Measurements from ENCODE around the gene CCT6B.
"Not testable (repeated sequence)": the region's sequence is repeated elsewhere in the genome, so short reads cannot be mapped to it uniquely, and the experiment has no call there.

The CCT6B gene

DNA sequence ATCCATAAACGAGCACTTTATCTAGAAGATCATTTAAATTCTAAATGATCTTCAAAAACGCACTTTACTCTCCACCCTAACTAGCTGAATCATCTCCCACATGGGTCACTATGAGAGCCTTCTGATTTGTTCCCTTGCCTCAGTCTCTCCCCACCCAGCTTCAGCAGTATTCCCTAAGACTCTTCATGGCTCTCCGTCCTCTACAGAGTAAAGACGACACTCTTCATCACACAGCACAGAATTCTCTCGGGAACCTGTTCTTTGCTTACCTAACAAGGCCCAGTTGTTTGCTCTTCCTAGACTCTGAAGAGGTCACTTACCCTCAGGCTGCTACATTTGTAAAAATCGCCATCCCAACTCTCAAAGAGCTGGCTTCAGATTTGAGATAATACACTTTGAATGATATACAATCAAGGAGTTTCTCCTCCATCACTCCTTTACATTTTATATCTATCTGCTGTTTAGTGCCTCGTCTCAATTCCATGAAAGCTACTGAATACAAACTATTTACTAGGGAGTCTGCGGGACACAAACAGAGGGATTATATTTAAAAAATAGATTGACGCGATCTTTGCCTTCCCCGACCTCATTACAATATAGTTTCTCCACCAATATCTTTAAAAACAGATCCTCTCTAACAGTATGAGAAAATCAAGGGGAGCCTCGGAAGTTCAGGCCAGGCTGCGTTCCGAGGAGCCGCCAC lies 18.5 kb upstream of the CCT6B start:
- ATAC-seq, result no peak
- DNase-seq, result no peak

DNA sequence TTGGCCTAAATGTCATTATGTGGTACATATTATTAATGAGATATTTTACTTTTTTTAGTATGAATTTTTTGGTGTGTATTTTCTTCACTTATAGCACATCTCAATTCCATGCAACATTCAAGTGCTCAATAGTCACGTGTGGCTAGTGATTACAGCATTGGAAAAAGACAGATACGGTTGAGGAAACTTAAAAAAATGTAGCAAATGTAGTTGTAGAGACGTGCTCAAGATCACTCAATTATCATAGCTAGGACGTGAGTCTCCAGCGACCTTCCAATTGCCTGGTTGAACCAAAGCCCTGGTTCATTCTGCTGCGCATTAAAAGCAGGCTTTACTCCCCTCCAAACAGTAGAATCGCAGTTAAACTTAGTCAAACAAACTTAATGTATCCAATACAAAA lies 17.9 kb upstream of the CCT6B start:
- no peak for DNase-seq
- no peak for ATAC-seq

DNA sequence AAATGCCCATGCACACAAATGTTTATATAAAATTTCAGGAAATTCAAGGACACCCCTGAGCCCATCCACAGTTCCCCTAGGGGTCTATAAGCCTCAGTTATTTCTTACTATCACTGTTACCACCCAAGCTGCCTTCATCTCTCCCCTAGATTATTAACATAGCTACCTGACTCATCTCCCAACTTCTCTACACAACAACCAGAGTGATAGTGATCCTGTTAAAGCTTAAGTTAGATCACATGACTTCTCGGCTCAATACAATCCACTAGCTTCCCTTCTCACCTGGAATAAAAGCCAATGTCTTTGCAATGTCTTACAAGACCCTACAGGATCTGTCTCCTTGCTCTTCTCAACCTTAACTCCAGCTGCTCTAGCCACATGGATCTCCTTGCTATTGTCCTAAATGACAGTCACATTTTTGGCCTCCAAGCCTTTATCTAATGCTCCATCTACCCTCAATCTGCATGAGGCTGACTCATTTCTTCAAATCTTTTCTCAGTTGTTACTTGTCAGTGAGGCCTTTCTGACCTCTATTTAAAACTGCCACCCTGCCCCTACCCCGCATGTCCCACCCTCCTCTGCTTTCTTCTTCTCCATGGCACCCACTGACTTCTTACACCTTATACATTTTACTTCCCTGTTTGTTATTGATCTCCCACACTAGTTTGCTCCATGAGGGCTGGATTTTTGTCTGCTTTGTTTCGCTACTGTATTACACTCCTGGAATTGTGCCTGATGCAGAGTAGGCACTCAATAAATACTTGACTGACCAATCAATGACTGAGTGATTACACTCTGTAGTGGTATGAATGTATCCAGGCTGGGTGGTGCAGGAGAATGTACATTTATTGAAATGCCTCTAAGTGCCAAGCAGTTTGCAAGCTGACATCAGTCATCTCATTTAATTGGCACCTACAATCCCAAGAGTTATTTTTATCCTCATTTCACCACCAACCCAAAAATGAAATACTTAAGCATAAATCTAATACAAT lies 13.8 kb upstream of the CCT6B start:
- no peak for DNase-seq

GRCh38 chr17:34974179-34974578 lies 12.9 kb upstream of the CCT6B start:
- ATAC-seq, result peak; percentile 44
- no peak for DNase-seq

More for the DNA sequence above, 13.8 kb upstream of the CCT6B start:
- peak; percentile 57 for ATAC-seq

DNA sequence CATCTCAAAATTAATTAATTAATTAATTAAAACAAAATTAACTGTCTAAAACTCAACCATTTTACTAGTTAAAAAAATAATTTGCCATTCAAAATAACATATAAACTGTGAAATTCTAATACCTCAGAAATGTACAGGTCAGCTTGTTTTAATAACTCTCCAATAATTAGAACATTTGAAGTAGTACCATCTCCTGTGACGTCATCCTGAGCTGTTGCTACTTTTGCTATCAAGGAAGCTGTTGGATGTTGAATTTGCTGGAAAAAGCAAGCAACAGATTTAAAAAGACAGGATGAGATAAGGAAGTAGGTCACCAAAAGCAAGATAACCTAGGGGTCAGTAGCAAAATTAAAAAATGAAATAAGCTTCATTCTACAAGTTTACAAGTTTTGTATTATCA lies 2.8 kb downstream of the CCT6B start:
- DNase-seq (no peak), ATAC-seq (no peak)

- not testable (repeated sequence) for ATAC-seq, DNase-seq
These were observed 10.5 kb downstream of the CCT6B start for GRCh38 chr17:34950780-34951179.

DNA sequence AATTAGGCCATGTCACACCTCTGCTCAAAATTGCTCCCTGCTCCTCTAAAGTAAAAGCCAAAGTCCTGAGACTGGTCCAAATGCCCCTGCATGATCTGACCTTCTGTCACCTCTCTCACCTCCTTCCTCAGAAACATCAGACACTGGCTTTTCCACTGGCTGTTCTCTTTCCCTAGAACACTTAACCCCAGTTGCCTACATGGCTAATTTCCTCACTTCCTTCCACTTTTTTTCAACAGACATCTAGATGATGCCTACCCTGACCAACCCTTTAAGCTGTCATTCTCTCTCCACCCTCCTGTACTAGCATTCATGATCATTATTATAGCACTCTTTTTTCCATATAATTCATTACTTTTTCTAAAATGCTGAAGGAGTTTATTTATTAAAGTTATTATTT lies 31.0 kb downstream of the CCT6B start:
- DNase-seq (no peak), ATAC-seq (no peak)

- no peak for DNase-seq
- no peak for ATAC-seq
These were observed 34.6 kb downstream of the CCT6B start for GRCh38 chr17:34926661-34927060.

GRCh38 chr17:34920676-34921075 lies 40.6 kb downstream of the CCT6B start:
- no peak for ATAC-seq

DNA sequence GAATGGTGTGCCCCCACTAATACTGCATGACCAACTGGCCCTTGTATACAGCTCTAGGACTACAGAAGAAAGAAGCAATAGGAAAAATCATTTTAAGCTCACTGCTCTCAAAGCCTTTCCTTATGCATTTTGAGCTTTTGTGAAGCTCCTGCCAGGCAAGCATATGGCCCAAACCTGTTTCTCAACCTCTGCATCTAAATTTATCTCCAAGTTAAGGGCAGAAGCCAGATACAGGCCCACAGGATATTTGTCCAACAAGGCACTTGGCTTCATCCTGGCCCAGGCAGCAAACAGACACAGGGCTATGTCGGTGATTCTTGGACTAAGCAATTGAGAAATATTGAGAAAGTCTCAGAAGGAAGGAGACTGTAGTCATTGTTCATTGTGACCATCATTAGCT lies 43.9 kb downstream of the CCT6B start:
- ATAC-seq (no peak), DNase-seq (no peak)

More at GRCh38 chr17:34920676-34921075, 40.6 kb downstream of the CCT6B start:
- no peak for DNase-seq

DNA sequence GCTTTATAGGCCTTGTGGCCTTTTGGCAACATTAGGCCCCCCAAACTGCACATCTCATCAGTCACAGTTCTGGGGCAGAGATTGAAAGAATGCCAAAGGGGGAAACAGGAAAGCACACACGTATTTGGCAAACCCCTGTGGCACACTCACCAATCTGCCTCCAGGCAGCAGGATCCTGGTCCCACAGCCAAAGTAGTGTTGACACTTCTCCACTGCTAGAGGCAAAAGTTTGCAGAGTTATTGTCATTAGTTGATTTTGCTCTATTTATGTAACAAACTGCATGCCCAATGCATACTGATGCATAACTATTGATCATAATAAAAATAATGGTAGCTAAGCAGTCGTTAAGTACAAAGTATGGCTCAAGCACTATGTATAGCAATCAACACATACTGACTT lies 45.1 kb downstream of the CCT6B start:
- ATAC-seq, result no peak
- DNase-seq, result no peak

DNA sequence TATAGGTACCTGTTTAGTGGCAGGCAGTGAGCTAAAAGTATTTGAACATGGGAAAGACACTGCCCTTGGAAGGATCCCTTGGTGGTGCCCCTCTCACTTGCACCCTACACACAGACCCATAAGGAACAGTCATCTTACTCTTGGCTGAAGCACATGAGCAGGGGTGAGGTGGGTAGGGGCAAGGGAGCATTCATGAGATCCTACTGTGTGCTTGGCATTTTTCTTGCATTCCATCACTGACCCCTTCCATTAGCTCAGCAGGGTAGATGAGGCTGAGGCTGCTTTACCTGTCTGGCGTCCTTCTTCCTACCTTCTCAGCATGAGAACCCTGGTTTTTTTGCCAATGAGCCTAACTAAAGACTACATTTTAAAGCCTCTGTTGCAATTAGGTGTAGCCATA lies 48.3 kb downstream of the CCT6B start:
- ATAC-seq (no peak), DNase-seq (no peak)

- no peak for DNase-seq
- no peak for ATAC-seq
These were observed 52.2 kb downstream of the CCT6B start for GRCh38 chr17:34909040-34909439.

GRCh38 chr17:34902831-34903547 lies 58.3 kb downstream of the CCT6B start:
- no peak for ATAC-seq
- no peak for DNase-seq

DNA sequence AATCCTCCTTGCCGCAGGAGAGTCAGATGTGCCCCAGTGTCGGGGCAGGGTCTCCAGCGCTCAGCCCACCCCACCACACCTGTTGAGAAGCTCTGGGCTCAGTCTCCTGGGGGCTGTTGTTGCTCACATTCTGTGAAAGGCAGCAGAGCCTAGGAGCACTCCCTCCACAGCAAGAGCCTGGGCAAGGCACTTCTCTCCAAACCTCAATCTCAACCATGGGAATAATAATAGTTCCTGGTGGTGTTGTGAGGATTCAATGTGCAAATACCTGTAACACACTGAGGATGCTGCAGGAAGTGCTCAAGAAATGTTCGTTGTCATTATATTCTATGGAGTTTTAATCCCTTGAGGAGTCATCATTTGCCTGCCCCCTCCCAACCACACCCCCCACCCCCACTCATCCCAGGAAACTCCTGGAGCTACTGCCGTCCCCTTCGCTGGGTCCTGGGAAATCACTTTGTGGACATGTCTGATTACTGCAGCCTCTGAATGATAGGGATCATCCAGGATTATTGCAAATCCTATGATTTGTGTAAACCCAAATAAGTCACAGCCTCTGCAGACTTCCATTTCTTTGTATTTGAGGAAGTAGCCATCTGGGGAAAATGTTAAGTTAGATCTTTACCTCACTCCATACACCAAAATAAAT lies 61.5 kb downstream of the CCT6B start:
- no peak for ATAC-seq
- no peak for DNase-seq

GRCh38 chr17:34895383-34895782 lies 65.9 kb downstream of the CCT6B start:
- no peak for ATAC-seq
- no peak for DNase-seq

GRCh38 chr17:34894964-34895363 lies 66.3 kb downstream of the CCT6B start:
- DNase-seq (no peak), ATAC-seq (no peak)

GRCh38 chr17:34892461-34893249 lies 68.6 kb downstream of the CCT6B start:
- no peak for ATAC-seq

GRCh38 chr17:34886831-34887230 lies 74.4 kb downstream of the CCT6B start:
- no peak for ATAC-seq
- DNase-seq, result no peak

More at GRCh38 chr17:34892461-34893249, 68.6 kb downstream of the CCT6B start:
- DNase-seq, result peak; percentile 18

- no peak for DNase-seq
- ATAC-seq, result no peak
These were observed 76.2 kb downstream of the CCT6B start for GRCh38 chr17:34885076-34885475.

DNA sequence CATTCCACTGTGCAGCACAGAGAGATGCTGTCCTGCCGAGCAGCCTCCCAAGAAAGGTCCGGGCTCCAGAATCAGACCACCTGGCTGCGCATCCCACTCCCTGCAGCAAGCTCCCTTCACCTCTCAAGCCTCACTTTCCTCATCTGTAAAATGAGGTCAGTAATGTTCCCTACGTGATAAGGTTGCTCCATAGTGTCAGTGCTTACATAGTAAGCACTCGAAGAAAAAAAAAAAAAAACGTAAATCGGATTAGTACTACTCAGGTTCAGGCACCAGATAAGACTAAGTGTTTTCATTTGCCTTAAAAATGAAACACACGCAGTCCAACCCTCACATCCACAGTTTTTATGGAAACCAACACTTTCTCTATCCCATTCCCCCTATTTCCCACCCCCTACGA lies 76.7 kb downstream of the CCT6B start:
- DNase-seq (no peak), ATAC-seq (no peak)

Measured in stimulated activated naive CD8-positive, alpha-beta T cell treated with anti-CD3 and anti-CD28 coated beads, Interleukin-15, Interleukin-2, amounts not matched to agents 100 U/mL and 50 U/mL, for 24 hours (primary cell).